GM12875 (cell line): Measurements from ENCODE around the gene MEX3D.
A peak's percentile ranks its signal among the peaks of the same experiment; 100 is the strongest.

Experiments
- H3K4me3 ChIP-seq: one replicate; pipeline ENCODE4 v1.5.1; 2011; ENCODE audit warnings: low read depth, low read length, control low read depth
- CTCF ChIP-seq: IDR thresholded peaks from 2 replicates; pipeline ENCODE4 v1.5.1; 2011; ENCODE audit warnings: low read depth, mild to moderate bottlenecking, control low read depth, inconsistent platforms, low read length, moderate library complexity, borderline replicate concordance; ENCODE audit not compliant: insufficient read depth

Gene MEX3D

GRCh38 chr19:1593501-1593772, 25.3 kb upstream of the MEX3D start:
- no peak overlapping the region for H3K4me3 ChIP-seq
- TF ChIP-seq CTCF, result no peak

GRCh38 chr19:1592755-1593500, 24.8 kb upstream of the MEX3D start, which contains the start of gene MBD3:
MBD3 (minus strand) TSS chr19:1592865; CDS start chr19:1592631, 234 bp downstream.
- H3K4me3 ChIP-seq, result peak within 1 kb of the TSS; percentile 89
- no peak for TF ChIP-seq CTCF

GRCh38 chr19:1592024-1592754, 24.1 kb upstream of the MEX3D start:
- H3K4me3 ChIP-seq, result peak overlapping the region; percentile 89
- TF ChIP-seq CTCF, result no peak

GRCh38 chr19:1591421-1592023, 23.4 kb upstream of the MEX3D start:
- TF ChIP-seq CTCF, result no peak
- H3K4me3 ChIP-seq, result peak overlapping the region; percentile 89

GRCh38 chr19:1590641-1591397, 22.7 kb upstream of the MEX3D start:
- TF ChIP-seq CTCF, result peak; percentile 55
- H3K4me3 ChIP-seq, result peak overlapping the region; percentile 89

GRCh38 chr19:1587872-1588271, 19.7 kb upstream of the MEX3D start:
- no peak overlapping the region for H3K4me3 ChIP-seq
- TF ChIP-seq CTCF, result no peak
